NCI-H1694 (cell line): ENCODE results near the gene HMGN1.
A peak's percentile ranks its signal among the peaks of the same experiment; 100 is the strongest.
"Not testable (repeated sequence)": the region's sequence is repeated elsewhere in the genome, so short reads cannot be mapped to it uniquely, and the experiment has no call there.

Source experiments
- DNase-seq: peaks from one replicate; lab custom pipeline; 2025; lab: John Stamatoyannopoulos, UW

The HMGN1 gene

DNA sequence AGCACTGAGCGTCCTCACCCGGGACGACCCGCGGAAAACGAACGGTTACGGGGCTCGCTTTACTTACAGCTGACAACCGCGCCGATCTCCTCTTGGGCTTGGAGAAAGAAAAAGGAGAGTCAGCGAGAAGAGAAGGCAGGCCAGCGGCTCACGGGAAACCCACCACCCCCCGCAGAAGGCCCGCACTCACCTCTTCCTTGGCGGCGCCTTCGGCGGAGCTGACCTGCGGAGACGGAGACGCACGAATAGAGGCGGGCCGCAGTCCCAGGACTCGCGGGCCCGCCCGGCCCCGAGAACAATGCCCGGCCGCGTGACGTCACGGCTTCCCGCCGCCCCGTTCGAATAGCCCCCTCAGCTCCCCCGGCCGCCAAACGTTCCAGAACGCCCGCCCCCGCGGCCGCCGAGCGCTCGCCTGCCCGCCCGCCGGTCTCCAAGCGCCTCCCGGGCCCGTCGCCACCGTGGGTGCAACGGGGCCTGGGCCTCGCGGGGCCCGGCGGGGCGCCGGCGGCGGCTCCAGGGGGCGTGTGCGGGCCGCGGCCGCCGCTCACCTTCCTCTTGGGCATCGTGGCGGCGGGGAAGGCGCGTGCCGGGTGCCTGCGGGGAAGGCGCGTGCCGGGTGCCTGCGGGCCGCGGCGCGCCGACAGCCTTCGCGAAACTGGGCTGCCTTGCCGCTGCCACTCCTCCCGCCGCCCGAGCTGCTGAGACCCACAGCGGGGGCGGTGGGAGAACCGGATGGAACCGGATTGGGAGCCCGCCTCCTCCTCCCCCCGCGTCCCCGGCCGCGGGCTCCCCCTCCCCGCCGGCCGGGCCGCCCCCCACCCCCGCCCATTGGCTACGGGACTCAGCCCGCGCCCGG is at the start of gene HMGN1:
Gene HMGN1, minus strand, starts transcription at position 734 of the 856 bp plus-strand sequence. Its CDS starts 171 bp downstream, at position 563.
- peak; percentile 91 for DNase-seq

DNA sequence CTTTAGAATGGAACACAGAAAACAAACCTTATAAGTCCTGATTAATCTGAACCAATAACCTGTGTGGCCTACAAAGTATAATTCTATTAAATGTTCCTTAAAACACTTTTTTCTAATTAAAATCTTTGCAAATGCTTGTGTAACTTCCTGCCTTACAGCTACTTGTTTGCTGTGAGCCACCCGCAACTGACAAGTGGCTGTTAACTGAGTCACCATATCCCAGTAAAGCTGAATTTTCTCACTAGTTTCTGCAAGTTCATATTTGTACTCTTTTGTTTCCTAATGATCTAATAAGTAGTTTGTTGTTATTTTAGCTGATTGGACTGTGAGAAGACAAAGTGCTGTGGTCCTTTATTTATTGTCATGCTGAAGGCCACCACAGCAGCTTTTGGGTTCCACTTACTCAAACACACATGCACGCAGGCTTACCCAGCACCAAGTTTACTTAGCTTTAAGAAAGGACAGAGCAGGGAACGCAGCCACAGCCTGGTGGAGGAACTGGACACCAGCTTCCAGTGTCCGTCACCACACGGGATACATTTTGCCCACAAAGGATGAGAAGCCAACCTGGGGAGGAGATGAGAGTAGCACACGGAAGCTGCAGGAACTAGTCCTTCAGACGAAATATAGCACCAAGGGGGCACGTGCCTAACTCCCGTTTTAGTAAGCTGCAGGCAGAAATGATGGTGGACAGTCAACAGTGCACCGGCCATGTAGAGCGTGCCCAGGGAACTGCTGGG is 48.9 kb upstream of the HMGN1 start:
- no peak for DNase-seq

DNA sequence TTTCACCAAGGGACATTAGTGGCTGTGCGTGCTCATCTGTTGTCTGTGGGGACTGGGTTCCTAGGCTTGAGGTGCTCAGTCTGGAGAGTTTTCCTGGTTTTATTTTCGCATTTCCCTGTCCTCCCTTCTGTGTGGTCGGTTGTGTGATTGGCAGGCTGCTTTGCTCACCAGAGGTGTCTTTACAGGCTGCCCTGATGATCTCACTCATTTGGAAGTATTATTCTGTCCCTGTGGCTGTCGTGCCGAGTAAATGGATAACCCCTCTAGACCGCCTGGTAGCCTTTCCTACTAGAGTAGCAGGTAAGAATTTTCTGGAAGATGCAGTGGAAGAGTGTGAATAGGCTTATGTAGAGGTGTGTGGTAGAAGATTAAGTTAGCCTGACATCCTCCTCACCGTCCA is 44.1 kb upstream of the HMGN1 start:
- no peak for DNase-seq

- DNase-seq, result no peak
Observed at GRCh38 chr21:39390212-39390765, 41.4 kb upstream of the HMGN1 start.

GRCh38 chr21:39388811-39389155 is 39.9 kb upstream of the HMGN1 start:
- no peak for DNase-seq

DNA sequence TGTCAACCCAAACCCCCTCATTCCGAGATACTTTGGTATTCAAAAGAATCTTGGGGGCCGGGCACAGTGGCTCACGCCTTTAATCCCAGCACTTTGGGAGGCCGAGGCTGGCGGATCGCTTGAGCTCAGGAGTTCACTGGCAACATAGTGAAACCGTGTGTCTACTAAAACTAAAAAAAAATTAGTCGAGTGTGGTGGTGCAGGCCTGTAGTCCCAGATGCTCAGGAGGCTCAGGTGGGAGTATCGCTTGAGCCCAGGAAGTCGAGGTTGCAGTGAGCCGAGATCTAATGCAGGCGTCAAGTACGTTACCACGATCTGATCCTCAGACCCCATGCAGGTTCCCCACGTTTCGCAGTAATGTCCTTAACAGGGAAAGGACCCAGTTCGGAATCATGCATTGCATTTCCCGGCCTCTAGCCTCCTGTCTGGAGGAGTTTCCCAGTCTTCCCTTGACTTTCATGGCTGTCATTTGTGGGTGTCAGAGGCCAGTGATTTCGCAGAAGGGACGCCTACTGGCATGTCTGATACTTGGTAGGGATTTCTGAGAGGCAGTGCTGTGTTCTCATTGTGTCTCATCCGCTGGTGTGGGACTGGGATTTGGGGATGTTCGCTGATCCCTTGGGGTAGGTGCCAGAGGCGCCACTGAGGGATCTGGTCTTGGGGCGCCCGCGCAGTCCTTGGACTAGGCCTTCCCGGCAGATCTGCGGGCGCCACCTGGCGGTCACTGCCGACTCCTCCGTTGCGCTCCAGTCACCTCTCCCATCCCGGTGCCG is 39.3 kb upstream of the HMGN1 start:
- DNase-seq, result peak; percentile 93

DNA sequence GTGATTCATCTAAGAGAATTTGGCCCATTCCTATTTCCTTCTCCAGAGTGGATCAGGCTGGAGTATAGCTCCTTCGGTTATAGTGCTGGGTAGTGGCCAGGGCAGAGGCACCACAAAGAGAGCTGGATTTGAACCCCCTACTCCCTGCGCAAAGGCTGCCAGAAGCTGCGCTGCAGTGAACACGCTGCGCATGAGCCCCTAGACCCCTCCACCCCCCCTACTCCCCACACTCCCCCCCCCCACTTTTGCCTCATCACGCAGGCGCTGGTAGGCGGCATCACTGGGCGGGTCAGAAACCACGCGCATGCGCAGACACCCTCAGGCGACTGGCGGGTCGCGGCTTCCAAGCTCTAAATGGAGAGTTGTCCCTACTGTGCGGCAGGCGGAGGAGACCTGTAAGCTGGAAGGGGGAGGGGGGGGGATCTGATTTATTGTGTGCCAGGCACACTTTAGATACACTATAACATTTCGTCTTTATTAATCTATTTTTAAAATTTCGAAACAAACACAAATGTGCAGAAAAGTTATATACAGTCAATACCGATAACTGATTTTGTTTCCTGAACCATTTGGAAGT is 38.7 kb upstream of the HMGN1 start:
- DNase-seq, result peak; percentile 95

GRCh38 chr21:39386899-39387298 is 38.0 kb upstream of the HMGN1 start:
- no peak for DNase-seq

- no peak for DNase-seq
Observed at GRCh38 chr21:39386194-39386593, 37.3 kb upstream of the HMGN1 start.

GRCh38 chr21:39385299-39386145 is 36.6 kb upstream of the HMGN1 start:
- no peak for DNase-seq

DNA sequence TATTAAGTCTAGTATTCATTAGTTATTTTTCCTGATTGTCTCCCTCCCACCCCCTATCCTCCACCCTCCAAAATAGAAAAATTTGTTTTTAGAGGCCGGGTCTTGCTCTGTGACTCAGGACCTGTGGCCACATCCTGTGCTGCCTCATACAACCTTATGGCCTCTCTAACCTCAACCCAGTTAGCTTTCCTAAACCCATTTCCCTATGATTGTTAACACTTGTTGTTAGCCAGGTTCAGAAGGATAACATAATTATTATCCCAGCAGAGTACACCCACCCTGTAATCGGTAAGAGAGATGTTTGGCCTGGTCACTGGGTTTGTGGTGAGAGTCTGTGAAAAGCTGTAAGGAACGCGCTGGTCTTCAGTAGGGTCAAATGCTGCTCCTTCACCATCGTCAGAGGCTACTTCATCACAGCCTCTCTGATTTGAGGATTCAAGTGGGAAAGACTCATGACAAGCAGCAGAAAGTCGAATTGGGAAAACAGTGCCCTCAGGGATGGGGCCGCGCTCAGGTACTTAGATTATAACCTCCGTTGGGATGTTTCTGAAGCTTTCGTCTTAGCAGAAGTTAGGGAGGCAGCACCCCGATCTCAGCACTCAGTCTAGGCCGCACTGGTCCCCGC is 35.9 kb upstream of the HMGN1 start:
- no peak for DNase-seq

DNA sequence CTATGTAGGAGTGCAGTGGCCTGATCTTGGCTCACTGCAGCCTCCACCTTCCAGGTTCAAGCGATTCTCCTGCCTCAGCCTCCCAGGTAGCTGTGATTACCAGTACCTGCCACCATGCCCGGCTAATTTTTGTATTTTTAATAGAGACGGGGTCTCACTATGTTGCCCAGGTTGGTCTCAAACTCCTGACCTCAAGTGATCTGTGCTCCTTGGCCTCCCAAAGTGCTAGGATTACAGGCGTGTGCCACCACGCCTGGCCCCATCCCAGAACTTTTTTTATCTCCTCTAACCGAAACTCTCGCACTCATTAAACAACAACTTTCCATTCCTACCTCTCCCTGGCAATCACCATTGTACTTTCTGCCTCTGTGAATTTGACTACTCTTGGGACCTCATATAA is 33.2 kb upstream of the HMGN1 start:
- not testable (repeated sequence) for DNase-seq

GRCh38 chr21:39381009-39381408 is 32.1 kb upstream of the HMGN1 start:
- no peak for DNase-seq

DNA sequence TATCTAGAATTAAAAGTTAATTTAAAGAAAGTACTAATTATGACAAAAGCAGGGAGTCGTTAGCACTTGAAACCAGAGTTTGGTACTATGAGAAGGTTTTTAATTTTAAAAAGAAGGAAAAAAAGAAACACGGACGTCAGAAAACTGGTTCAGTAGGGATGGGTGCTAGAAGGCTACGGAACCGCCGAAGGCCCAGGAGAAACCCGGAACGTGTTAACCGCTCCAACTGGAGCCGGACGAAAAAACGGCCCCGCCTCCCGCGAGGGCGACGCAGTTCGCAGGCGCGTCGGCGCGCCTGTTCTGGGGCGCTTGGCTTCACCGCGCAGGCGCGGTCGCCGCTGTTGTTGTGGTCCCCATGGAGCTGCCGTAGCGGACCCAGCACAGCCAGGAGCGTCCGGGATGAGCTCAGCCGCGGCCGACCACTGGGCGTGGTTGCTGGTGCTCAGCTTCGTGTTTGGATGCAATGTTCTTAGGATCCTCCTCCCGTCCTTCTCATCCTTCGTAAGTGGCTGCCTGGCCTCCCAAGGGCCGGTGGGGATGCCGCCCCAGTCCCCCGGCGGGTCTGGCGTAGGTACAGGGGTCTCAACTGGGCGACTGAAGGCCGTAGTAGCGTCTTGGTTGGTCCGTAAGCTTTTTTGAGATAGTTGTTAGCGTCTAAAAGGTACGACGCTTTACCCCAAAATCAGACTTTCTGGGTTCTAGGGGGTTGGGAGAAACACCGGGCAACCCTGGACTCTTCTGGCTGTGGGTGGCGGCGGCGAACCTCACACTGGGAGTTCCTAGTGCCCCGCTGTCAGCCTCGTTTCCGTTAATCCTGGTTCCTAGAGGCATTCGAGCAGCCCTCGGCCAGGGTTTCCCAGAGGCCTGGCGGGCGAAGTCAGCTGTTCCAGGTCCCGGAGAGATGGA is 31.4 kb upstream of the HMGN1 start:
- DNase-seq, result peak; percentile 87

GRCh38 chr21:39377444-39378050 is 28.7 kb upstream of the HMGN1 start:
- DNase-seq, result no peak

DNA sequence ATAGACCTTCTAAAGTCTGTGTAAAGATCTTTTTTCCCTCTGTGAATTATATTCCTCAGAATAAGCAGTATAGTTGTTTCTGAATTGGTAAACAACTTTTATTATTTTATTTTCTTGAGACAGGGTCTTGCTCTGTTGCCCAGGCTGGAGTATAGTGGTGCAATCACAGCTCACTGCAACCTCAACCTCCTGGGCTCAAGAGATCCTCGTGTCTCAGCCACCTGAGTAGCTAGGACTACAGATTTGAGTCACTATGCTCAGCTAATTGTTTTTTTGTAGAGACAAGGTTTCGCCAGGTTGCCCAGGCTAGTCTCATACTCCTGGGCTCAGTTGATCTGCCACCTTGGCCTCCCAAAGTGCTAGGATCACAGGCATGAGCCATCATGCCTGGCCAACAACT is 26.6 kb upstream of the HMGN1 start:
- DNase-seq, result no peak

DNA sequence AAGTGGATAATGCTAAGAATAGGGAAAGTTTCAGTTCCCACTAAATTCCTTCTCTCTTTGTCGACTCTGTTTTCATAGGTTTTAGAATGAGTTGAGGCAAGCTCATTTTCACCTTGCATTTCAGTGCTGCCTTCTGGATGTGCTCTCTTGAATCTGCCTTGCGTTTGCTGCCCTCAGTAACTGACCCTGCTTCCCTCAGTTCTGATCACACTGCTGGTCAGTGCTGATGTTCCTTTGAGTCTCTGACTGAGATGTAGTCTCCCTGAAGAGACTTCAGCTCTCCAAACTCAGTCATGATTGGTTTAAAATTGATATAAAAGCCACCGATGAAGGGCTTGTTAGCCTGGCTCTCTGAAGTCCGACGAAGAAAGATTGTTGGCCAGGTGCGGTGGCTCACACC is 25.2 kb upstream of the HMGN1 start:
- DNase-seq, result no peak

DNA sequence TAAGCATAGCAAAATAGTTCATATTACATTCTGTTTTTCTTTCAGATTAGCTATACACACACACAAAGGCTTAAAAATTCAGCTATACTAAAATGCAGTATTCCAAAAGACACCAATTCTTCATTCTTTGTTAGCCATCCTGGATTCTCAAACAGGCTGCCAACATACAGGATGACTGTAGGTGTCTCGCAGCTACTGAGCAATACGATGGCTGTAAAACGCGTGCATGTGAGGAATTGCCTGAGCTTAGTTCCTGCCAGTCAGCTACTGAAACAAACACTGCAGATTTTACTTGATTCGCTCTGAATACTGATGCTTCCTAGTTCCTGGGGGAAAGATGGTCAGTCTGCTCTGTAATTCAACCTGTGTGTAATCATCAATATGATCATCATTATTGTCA is 24.7 kb upstream of the HMGN1 start:
- DNase-seq, result peak; percentile 68

- DNase-seq, result not testable (repeated sequence)
Observed at GRCh38 chr21:39369896-39370288, 21.0 kb upstream of the HMGN1 start.
